PFSK-1 (cell line): ENCODE data around the gene PLAAT1.

Experiments used
- FOXP2 ChIP-seq: optimal IDR thresholded peaks from 2 replicates; pipeline ENCODE3; 2011; ENCODE audit warnings: borderline replicate concordance, control low read depth, inconsistent platforms; ENCODE audit not compliant: insufficient read depth; ENCODE audit errors: extremely low read length, extremely low read depth
- POLR2AphosphoS5 ChIP-seq: IDR thresholded peaks from 2 replicates; pipeline ENCODE4 v1.6.1; 2012; ENCODE audit warnings: low read depth, mild to moderate bottlenecking, control low read depth, low read length, moderate library complexity
- SIN3A ChIP-seq: IDR thresholded peaks from 2 replicates; pipeline ENCODE4 v1.6.1; 2012; ENCODE audit warnings: mild to moderate bottlenecking, low read length, moderate library complexity, borderline replicate concordance; ENCODE audit not compliant: insufficient read depth
- TAF1 ChIP-seq: IDR thresholded peaks from 2 replicates; pipeline ENCODE4 v1.6.1; 2012; ENCODE audit warnings: low read length, control low read depth, borderline replicate concordance; ENCODE audit not compliant: insufficient read depth
- TF ChIP-seq, protein P1 (sequence below), 2 experiments: IDR thresholded peaks; 2 replicates each; pipeline versions ENCODE4 v1.6.1 to v1.8.0; 2011 to 2012; ENCODE audit warnings: low read depth in 2 of 2, low read length in 2 of 2, control low read depth in 1 of 2, inconsistent platforms in 1 of 2, mild to moderate bottlenecking in 1 of 2, moderate library complexity in 1 of 2; ENCODE audit not compliant: insufficient read depth in 1 of 2

DNA sequence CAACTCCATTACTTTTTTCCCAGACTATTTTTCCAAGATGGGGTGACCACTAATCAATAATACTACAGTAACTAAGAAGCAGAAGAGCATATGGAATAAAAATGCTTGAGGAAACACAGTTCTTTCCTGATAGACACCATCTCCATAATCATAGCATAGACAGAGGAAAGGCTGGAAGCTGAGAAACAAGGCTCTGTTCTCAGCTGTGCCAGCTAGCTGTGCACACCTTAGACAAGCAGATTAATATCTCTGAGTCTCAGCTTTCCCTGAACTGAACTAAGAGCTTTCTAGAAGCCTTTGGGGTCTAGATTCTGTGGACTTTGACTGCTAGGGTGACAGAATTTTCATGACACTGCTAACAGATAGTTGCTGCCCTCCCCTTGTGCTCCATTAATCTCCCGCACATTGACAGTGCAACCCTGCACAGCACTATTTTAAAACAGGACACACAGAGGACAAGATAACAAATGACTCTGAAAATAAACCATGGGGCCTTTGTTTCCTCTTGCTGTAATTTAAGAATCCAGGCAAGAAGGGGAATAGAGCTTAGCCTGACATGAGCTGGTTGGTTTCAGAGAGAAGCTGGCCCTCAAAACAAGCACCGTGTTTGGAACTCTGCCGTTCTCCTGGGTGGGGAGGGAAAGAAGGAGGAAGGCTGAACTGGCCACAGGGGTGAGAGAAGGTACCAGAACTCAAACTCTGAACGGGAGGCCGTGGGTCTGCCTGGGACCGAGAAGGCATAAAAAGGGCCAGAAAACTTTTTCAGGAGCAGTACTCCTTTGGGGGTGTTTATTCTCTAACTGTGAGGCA, 70.1 kb downstream of the PLAAT1 start:
- no peak for TF ChIP-seq POLR2AphosphoS5
- TF ChIP-seq FOXP2 = no peak
- no peak for TF ChIP-seq TAF1
- TF ChIP-seq SIN3A = no peak
- TF ChIP-seq, protein P1, sequence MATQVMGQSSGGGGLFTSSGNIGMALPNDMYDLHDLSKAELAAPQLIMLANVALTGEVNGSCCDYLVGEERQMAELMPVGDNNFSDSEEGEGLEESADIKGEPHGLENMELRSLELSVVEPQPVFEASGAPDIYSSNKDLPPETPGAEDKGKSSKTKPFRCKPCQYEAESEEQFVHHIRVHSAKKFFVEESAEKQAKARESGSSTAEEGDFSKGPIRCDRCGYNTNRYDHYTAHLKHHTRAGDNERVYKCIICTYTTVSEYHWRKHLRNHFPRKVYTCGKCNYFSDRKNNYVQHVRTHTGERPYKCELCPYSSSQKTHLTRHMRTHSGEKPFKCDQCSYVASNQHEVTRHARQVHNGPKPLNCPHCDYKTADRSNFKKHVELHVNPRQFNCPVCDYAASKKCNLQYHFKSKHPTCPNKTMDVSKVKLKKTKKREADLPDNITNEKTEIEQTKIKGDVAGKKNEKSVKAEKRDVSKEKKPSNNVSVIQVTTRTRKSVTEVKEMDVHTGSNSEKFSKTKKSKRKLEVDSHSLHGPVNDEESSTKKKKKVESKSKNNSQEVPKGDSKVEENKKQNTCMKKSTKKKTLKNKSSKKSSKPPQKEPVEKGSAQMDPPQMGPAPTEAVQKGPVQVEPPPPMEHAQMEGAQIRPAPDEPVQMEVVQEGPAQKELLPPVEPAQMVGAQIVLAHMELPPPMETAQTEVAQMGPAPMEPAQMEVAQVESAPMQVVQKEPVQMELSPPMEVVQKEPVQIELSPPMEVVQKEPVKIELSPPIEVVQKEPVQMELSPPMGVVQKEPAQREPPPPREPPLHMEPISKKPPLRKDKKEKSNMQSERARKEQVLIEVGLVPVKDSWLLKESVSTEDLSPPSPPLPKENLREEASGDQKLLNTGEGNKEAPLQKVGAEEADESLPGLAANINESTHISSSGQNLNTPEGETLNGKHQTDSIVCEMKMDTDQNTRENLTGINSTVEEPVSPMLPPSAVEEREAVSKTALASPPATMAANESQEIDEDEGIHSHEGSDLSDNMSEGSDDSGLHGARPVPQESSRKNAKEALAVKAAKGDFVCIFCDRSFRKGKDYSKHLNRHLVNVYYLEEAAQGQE (IDR thresholded peaks at IDR 0.05; ENCODE audit: insufficient read depth in 1 of 2, low read depth in 2 of 2, low read length in 2 of 2) = no peak
